ENCODE results near the gene KLRC4. TPM values are rescaled to one million over a fixed set of nuclear protein-coding genes. Genes with fewer than 3 reads are reported as not detected.
A peak's percentile ranks its signal among the peaks of the same experiment; 100 is the strongest.

Gene KLRC4
- total and polyA plus RNA-seq, 2 of the 8 experiments (the other 6 are each of a cell fraction or from before 2014, with no cell fraction given): not detected

GRCh38 chr12:10372559-10372958, 37.0 kb downstream of the KLRC4 start:
- H3K36me3 ChIP-seq (ENCODE audit: control insufficient read depth in 2 of 4, insufficient read depth in 4 of 4, low read length in 3 of 4): peaks cover 0 to under 1% (median 0%) of the 10 kb centered on the region in 4 experiments; a peak in 1 of 8 replicates
- peak overlapping the region; percentile 23; the same call in 1 of the 2 replicates for H2BK12ac ChIP-seq (ENCODE audit: low read depth, low read length)
- H3K9me3 ChIP-seq (ENCODE audit: insufficient read depth in 2 of 2, low read depth in 1 of 2, low read length in 1 of 2): peaks cover 1 to 2% of the 10 kb centered on the region in 2 experiments; a peak in 1 of 4 replicates
- H3K27me3 ChIP-seq (replicated peaks in 1 of 4; ENCODE audit: control insufficient read depth in 3 of 4, extremely low read depth in 1 of 4, insufficient read depth in 3 of 4, low read length in 3 of 4): no peaks in the 10 kb centered on the region
- H4K20me1 ChIP-seq (replicated peaks in 1 of 2; ENCODE audit: control insufficient read depth in 1 of 2, insufficient read depth in 2 of 2, low read length in 2 of 2): no peaks in the 10 kb centered on the region
- WGBS, 2 experiments (ENCODE audit: extremely low coverage in 1 of 2, insufficient coverage in 1 of 2, insufficient read length in 1 of 2, insufficient replicate concordance in 2 of 2, low coverage in 1 of 2, low lambda C conversion rate in 2 of 2, missing lambda C conversion rate in 1 of 2): 88% methylated on average over 1 of the region's 1 CpG; no CpG with 5 or more reads in 1 of the 2 experiments
- ChIA-PET CTCF (ENCODE audit: partially characterized antibody) (no interaction called here), POLR2A (ENCODE audit: partially characterized antibody) (no interaction called here)
- H3K4me3 ChIP-seq (ENCODE audit: extremely low read depth in 1 of 4, insufficient read depth in 2 of 4, low read depth in 3 of 4, low read length in 4 of 4): no peak overlapping the region
- H3K4me2 ChIP-seq (ENCODE audit: insufficient read depth in 1 of 2, low read depth in 2 of 2, low read length in 2 of 2): no peak overlapping the region; a peak in 1 of 4 replicates
- H2AK5ac ChIP-seq (ENCODE audit: low read depth, low read length): no peak overlapping the region
- H3K9ac ChIP-seq (replicated peaks in 1 of 4; ENCODE audit: extremely low read depth in 1 of 4, low read depth in 3 of 4, low read length in 3 of 4): no peak overlapping the region
- DNase-seq (ENCODE audit: low read depth in 1 of 2, low spot score in 2 of 2): no peak
- no peak overlapping the region for H3K27ac ChIP-seq (ENCODE audit: low read depth, low read length)
- H3K23ac ChIP-seq (ENCODE audit: insufficient read length): no peak overlapping the region
- H3K4me1 ChIP-seq (replicated peaks in 1 of 4; ENCODE audit: control insufficient read depth in 3 of 4, insufficient read depth in 4 of 4, low read length in 3 of 4): peaks cover 4 to 10% (median 7%) of the 10 kb centered on the region in 4 experiments
- H3K18ac ChIP-seq (ENCODE audit: extremely low read depth, low read length): peak overlapping the region; percentile 24; the same call in 1 of the 2 replicates
- no peak overlapping the region for H3K14ac ChIP-seq (ENCODE audit: insufficient read length)
- H2BK15ac ChIP-seq (ENCODE audit: low read length): no peak overlapping the region
- no peaks in the 10 kb centered on the region for H3K79me2 ChIP-seq (ENCODE audit: control insufficient read depth in 1 of 2, insufficient read depth in 2 of 2, low read length in 2 of 2)
- H2BK5ac ChIP-seq (ENCODE audit: low read depth, low read length): peak overlapping the region; percentile 68; the same call in 1 of the 2 replicates
- FAIRE-seq: peak; percentile 24
- H3K56ac ChIP-seq (replicated peaks; ENCODE audit: insufficient read length, low read depth, low read length): no peak overlapping the region
- H3K23me2 ChIP-seq (ENCODE audit: low read depth, low read length): no peaks in the 10 kb centered on the region
- H2BK120ac ChIP-seq (replicated peaks; ENCODE audit: low read depth, low read length): peak overlapping the region; percentile 73
- H3K4ac ChIP-seq (replicated peaks; ENCODE audit: insufficient read length, low read depth, low read length): no peak overlapping the region
- H4K5ac ChIP-seq (ENCODE audit: insufficient read length, low read depth, low read length): no peak overlapping the region
- no peaks in the 10 kb centered on the region for H3K79me1 ChIP-seq (ENCODE audit: low read depth, low read length)
- peak overlapping the region; percentile 73 for H4K91ac ChIP-seq (replicated peaks; ENCODE audit: insufficient read length, low read length)
- 0 out of 2 replicates have a peak overlapping the region, but pooled peaks have one; percentile 66 for H2BK20ac ChIP-seq (ENCODE audit: low read length)
- H4K8ac ChIP-seq (ENCODE audit: extremely low read depth, insufficient read depth, low read length): no peak overlapping the region; the same call in 1 of the 2 replicates
- H2AFZ ChIP-seq (ENCODE audit: low read length): 0 out of 2 replicates have a peak overlapping the region, but pooled peaks have one; percentile 14
- TF ChIP-seq E2F6 (IDR thresholded peaks at IDR 0.05): no peak
- TF ChIP-seq MAX (IDR thresholded peaks at IDR 0.05): no peak
- TF ChIP-seq SP2 (IDR thresholded peaks at IDR 0.05; ENCODE audit: low read length): no peak
- TF ChIP-seq RNF2 (IDR thresholded peaks at IDR 0.05; ENCODE audit: borderline replicate concordance, low read depth, low read length, missing control alignments, poor library complexity, severe bottlenecking): no peak
- TF ChIP-seq SP1 (IDR thresholded peaks at IDR 0.05; ENCODE audit: low read depth, low read length): no peak
- TF ChIP-seq USF2 (IDR thresholded peaks at IDR 0.05; ENCODE audit: low read length): no peak

Measured in H1 (cell line).